Spleen (tissue), 11 donors: ENCODE results near the gene HHAT. TPM values are rescaled to one million over a fixed set of nuclear protein-coding genes. Genes with fewer than 3 reads are reported as not detected.

Source experiments
- DNase-seq: peaks from one replicate; pipeline ENCODE4 v3.0.0-alpha.2; 2020
- H3K27ac ChIP-seq, 8 donors: fragments of 200-600 bp; sonication (generic) in 7 of 8; 1 replicate in 4 of 8; 2 replicates in 4 of 8; pipeline versions ENCODE4 v1.5.0 to v1.8.0; 2016 to 2021; ENCODE audit warnings: inconsistent platforms in 4 of 8, mild to moderate bottlenecking in 4 of 8, moderate library complexity in 1 of 8
- H3K27me3 ChIP-seq, 7 donors: fragments of 200-600 bp; sonication (generic) in 6 of 7; replicated peaks in 1 of 7; 1 replicate in 4 of 7; 2 replicates in 3 of 7; pipeline versions ENCODE4 v1.5.0 to v1.8.0; 2016 to 2021; ENCODE audit warnings: inconsistent platforms in 3 of 7, mild to moderate bottlenecking in 1 of 7
- H3K36me3 ChIP-seq, 6 donors: fragments of 200-600 bp; sonication (generic) in 5 of 6; 1 replicate in 4 of 6; 2 replicates in 2 of 6; pipeline versions ENCODE4 v1.5.0 to v1.8.0; 2016 to 2021; ENCODE audit warnings: inconsistent platforms in 2 of 6
- H3K4me1 ChIP-seq, 6 donors: fragments of 200-600 bp; sonication (generic) in 5 of 6; 1 replicate in 3 of 6; 2 replicates in 3 of 6; pipeline versions ENCODE4 v1.5.0 to v1.8.0; 2016 to 2021; ENCODE audit warnings: inconsistent platforms in 3 of 6
- H3K4me3 ChIP-seq, 8 donors: fragments of 200-600 bp; sonication (generic) in 7 of 8; 1 replicate in 4 of 8; 2 replicates in 4 of 8; pipeline versions ENCODE4 v1.5.0 to v1.8.0; 2016 to 2021; ENCODE audit warnings: inconsistent platforms in 4 of 8, mild to moderate bottlenecking in 4 of 8, moderate library complexity in 2 of 8
- H3K9me3 ChIP-seq, 8 donors: fragments of 200-600 bp; sonication (generic) in 7 of 8; 1 replicate in 4 of 8; 2 replicates in 4 of 8; pipeline versions ENCODE4 v1.5.0 to v1.8.0; 2016 to 2021; ENCODE audit warnings: inconsistent platforms in 4 of 8
- CTCF ChIP-seq, 11 experiments: fragments of 200-600 bp in 7 of 11; fragments of 450-650 bp in 4 of 11; sonication (generic) in 4 of 11; IDR thresholded peaks in 8 of 11; conservative IDR thresholded peaks in 3 of 11; 1 replicate in 7 of 11; 2 replicates in 4 of 11; pipeline versions ENCODE4 v1.4.0 to v1.8.0; 2016 to 2021; ENCODE audit warnings: antibody characterized with exemption in 11 of 11, inconsistent platforms in 4 of 11, mild to moderate bottlenecking in 1 of 11
- POLR2A ChIP-seq, 3 donors: fragments of 450-650 bp; IDR thresholded peaks; one replicate each; pipeline ENCODE4 v1.5.1; 2017; ENCODE audit warnings: antibody characterized with exemption in 3 of 3, mild to moderate bottlenecking in 1 of 3
- POLR2AphosphoS5 ChIP-seq, 3 donors: sonication (generic); formaldehyde crosslinking; IDR thresholded peaks; one replicate each; pipeline ENCODE4 v1.5.1; 2017; ENCODE audit warnings: antibody characterized with exemption in 3 of 3
- WGBS, 5 donors: extraction: QIAGEN DNeasy Blood & Tissue Kit in 3 of 5; methylation state at CpG; one replicate each; pipeline versions ENCODE4 v1.1.5 to v1.1.7; 2013 to 2018; 5-methylcytosine and 5-hydroxymethylcytosine counted together
- intact Hi-C: fragments of 100-400 bp; cut with DNase I; formaldehyde crosslinking; loops from one replicate; pipeline ENCODE4 v1.15.0; 2023; ENCODE audit warnings: low total_unique reads
- polyA plus RNA-seq, 3 donors: library from polyadenylated mRNA; stranded (reverse); fragments of 200-250 nt; gene quantifications; one replicate each; pipeline ENCODE4 v1.2.1, GENCODE V29; 2013
- total RNA-seq, 7 donors: library from RNA; depleted of rRNA in 3 of 7; stranded (reverse); fragments of >200 nt in 3 of 7; fragmentation: NEBNext Ultra II Directional in 4 of 7; extraction: Animal tissue kit (Norgen Biotek cat#: 25700) in 4 of 7; gene quantifications; one replicate each; pipeline versions ENCODE4 v1.1.0 to v1.2.1, GENCODE V29; 2016 to 2021
- donor health status: healthy with polysubstance abuse.
- donor health status: DM: no; HTN: no; CAD: no; lungs with moderate emphysema.
- donor health status: DM: no; HTN: no; CAD: no.
- donor health status: Bipolar disorder and iron deficiency.
- donor health status: healthy.
- donor health status: DM: no; HTN: no; CAD: no.
- donor health status: DM: yes; HTN: yes; CAD: no.

HHAT gene
- total and polyA plus RNA-seq, 10 donors, result 1.3 to 8.8 (median 4.7) TPM

DNA sequence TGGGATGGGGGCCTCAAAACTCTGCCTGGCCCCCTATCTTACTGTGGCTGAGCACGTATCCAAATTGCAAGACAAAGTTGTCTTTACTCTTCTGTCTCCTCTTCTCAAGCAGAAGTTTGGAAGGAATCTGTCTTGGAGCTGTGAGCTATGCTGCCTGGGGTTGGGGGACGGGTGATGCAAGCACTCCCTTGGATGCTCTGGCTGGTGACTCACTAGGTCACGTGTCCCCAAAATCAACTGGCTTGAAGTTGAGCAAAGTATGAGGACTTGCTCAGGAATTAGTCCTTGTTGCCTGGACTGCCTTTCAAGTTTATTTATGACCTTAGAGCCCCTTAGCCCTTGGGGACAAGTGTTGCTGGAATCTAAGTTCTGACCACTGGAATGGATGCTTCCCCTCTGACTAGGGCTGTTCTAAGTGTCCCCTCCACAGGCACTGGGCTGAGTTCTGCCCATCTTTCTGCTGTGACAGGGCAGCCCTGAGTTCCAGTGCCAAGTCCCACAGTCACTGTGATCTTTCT lies 269.5 kb downstream of the HHAT start:
- H3K9me3 ChIP-seq, result peaks cover 0 to 6% (median 0%) of the 10 kb centered on the region in 8 donors
- no peak overlapping the region for H3K4me3 ChIP-seq
- H3K27ac ChIP-seq, result no peak overlapping the region
- no peak for DNase-seq
- intact Hi-C loops, result no loop called here
- H3K4me1 ChIP-seq, result no peaks in the 10 kb centered on the region
- H3K36me3 ChIP-seq, result no peaks in the 10 kb centered on the region
- TF ChIP-seq CTCF (IDR thresholded peaks at IDR 0.05 in 8 of 11, conservative IDR thresholded peaks at IDR 0.05 in 3 of 11), result no peak
- no peak for TF ChIP-seq POLR2AphosphoS5 (IDR thresholded peaks at IDR 0.05)
- no peak for TF ChIP-seq POLR2A (IDR thresholded peaks at IDR 0.05)
- no peaks in the 10 kb centered on the region for H3K27me3 ChIP-seq
- 60 to 84% (median 67%) methylated on average over 3 of the region's 3 CpGs for WGBS, 5 donors

DNA sequence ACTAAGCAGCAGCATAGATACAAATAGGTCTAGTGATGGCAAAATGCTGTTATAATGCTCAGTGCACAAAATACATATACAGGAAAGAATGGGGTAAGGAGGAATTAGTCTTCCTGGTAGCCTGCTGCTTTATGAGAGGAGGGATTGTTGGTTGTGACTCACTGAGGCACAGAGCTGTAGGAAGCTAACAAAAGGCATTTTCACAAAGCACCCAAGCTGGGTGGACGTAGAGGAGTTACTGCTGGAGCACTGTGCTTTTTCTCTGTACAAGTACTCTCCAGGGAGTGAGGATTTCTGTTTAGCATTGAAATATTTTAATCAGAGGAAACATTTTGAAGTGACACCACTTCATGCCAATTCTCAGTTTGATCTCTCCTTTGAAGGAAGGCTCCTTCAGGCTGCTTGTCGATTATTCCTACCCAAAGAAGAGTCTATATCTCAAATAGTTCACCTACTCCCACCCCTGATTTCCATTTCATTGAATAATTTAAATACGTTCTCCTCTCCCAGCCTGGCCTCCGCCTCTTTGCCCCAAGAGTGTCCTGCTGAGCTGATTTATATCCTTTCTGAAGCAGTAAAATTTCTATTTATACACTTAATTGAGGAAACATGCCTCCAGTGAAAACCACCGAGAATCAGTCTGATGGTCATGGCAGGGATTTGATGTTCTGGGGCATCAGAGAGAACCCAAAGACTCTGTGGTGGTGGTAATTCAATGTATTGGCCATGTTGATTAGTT lies 271.9 kb downstream of the HHAT start:
- no peak for DNase-seq
- Histone ChIP-seq H3K4me3 (no peak overlapping the region), H3K4me1 (no peaks in the 10 kb centered on the region), H3K36me3 (no peaks in the 10 kb centered on the region), H3K27ac (no peak overlapping the region), H3K27me3 (no peaks in the 10 kb centered on the region), H3K9me3 (no peaks in the 10 kb centered on the region)
- 81 to 88% (median 87%) methylated on average over 5 of the region's 5 CpGs for WGBS, 5 donors
- no peak for TF ChIP-seq CTCF (IDR thresholded peaks at IDR 0.05 in 8 of 11, conservative IDR thresholded peaks at IDR 0.05 in 3 of 11)
- no peak for TF ChIP-seq POLR2A (IDR thresholded peaks at IDR 0.05)
- no peak for TF ChIP-seq POLR2AphosphoS5 (IDR thresholded peaks at IDR 0.05)
- intact Hi-C loops, result no loop called here

- H3K4me3 ChIP-seq, result no peak overlapping the region
- peaks cover 0 to 11% (median 0%) of the 10 kb centered on the region in 8 donors for H3K9me3 ChIP-seq
- H3K36me3 ChIP-seq, result no peaks in the 10 kb centered on the region
- intact Hi-C loops, result no loop called here
- H3K27ac ChIP-seq, result no peak overlapping the region
- H3K4me1 ChIP-seq, result no peaks in the 10 kb centered on the region
- WGBS, 5 donors, result 83 to 95% (median 85%) methylated on average over 4 of the region's 4 CpGs
- DNase-seq, result no peak
- TF ChIP-seq POLR2A (IDR thresholded peaks at IDR 0.05) (no peak), CTCF (IDR thresholded peaks at IDR 0.05 in 8 of 11, conservative IDR thresholded peaks at IDR 0.05 in 3 of 11) (no peak), POLR2AphosphoS5 (IDR thresholded peaks at IDR 0.05) (no peak)
- no peaks in the 10 kb centered on the region for H3K27me3 ChIP-seq
These were observed 274.4 kb downstream of the HHAT start for GRCh38 chr1:210603123-210603522.

- Histone ChIP-seq H3K27ac (no peak overlapping the region), H3K4me3 (no peak overlapping the region), H3K4me1 (no peaks in the 10 kb centered on the region), H3K36me3 (no peaks in the 10 kb centered on the region), H3K9me3 (peaks cover 0 to 11% (median 0%) of the 10 kb centered on the region in 8 donors), H3K27me3 (no peaks in the 10 kb centered on the region)
- DNase-seq, result no peak
- intact Hi-C loops, result no loop called here
- TF ChIP-seq POLR2A (IDR thresholded peaks at IDR 0.05) (no peak), POLR2AphosphoS5 (IDR thresholded peaks at IDR 0.05) (no peak), CTCF (IDR thresholded peaks at IDR 0.05 in 8 of 11, conservative IDR thresholded peaks at IDR 0.05 in 3 of 11) (no peak)
- WGBS, 5 donors, result 35 to 44% (median 35%) methylated on average over 2 of the region's 2 CpGs
These were observed 276.4 kb downstream of the HHAT start for GRCh38 chr1:210605099-210605498.
